HEK293 (cell line): ENCODE data around the gene NGRN.

Source experiments
- CTCF ChIP-seq: fragments of 450-650 bp; formaldehyde crosslinking; IDR thresholded peaks from 2 replicates; pipeline ENCODE4 v1.5.1; 2016; ENCODE audit warnings: missing biosample characterization, missing genetic modification characterization
- PRDM2 ChIP-seq: fragments of 450-650 bp; formaldehyde crosslinking; IDR thresholded peaks from 2 replicates; pipeline ENCODE4 v1.5.1; 2016; ENCODE audit warnings: missing biosample characterization, missing genetic modification characterization, borderline replicate concordance
- ZNF530 ChIP-seq: fragments of 450-650 bp; formaldehyde crosslinking; IDR thresholded peaks from 2 replicates; pipeline ENCODE4 v1.5.1; 2016; ENCODE audit warnings: low read depth, missing biosample characterization, missing genetic modification characterization

- TF ChIP-seq PRDM2 (tag by site-specific recombination) (no peak), CTCF (tag by site-specific recombination) (no peak), ZNF530 (no peak)
Measured at GRCh38 chr15:90295270-90295648, 29.8 kb downstream of the NGRN start.
